ENCODE data around the gene PELI3. TPM values are rescaled to one million over a fixed set of nuclear protein-coding genes. Genes with fewer than 3 reads are reported as not detected.
A peak's percentile ranks its signal among the peaks of the same experiment; 100 is the strongest.

Gene PELI3
- total RNA-seq, 2 experiments from 2014 or later: 5.1 to 5.8 TPM

- Mint-ChIP-seq H3K27me3 (ENCODE audit: low read depth) (no peaks in the 10 kb centered on the region), H3K27ac (no peak overlapping the region), H3K9me3 (ENCODE audit: insufficient read depth) (no peaks in the 10 kb centered on the region), H3K36me3 (ENCODE audit: low read depth) (no peaks in the 10 kb centered on the region), H3K4me1 (ENCODE audit: low read depth) (peaks cover 16% of the 10 kb centered on the region), H3K4me3 (no peak overlapping the region)
- CTCF ChIA-PET: no interaction called here
- DNase-seq (no peak), ATAC-seq (no peak)
- POLR2A ChIA-PET: no interaction called here
Observed at GRCh38 chr11:66475349-66476172, 8.9 kb downstream of the PELI3 start.

GRCh38 chr11:66476173-66476840 lies 9.6 kb downstream of the PELI3 start:
- no peak for ATAC-seq
- DNase-seq: no peak
- CTCF ChIA-PET: no interaction called here
- Mint-ChIP-seq H3K27ac (no peak overlapping the region), H3K9me3 (ENCODE audit: insufficient read depth) (no peaks in the 10 kb centered on the region), H3K27me3 (ENCODE audit: low read depth) (no peaks in the 10 kb centered on the region), H3K4me1 (ENCODE audit: low read depth) (peaks cover 21% of the 10 kb centered on the region), H3K36me3 (ENCODE audit: low read depth) (no peaks in the 10 kb centered on the region), H3K4me3 (no peak overlapping the region)
- POLR2A ChIA-PET: no interaction called here

GRCh38 chr11:66476841-66477251 lies 10.1 kb downstream of the PELI3 start:
- Mint-ChIP-seq H3K27ac (no peak overlapping the region), H3K4me3 (no peak overlapping the region), H3K9me3 (ENCODE audit: insufficient read depth) (no peaks in the 10 kb centered on the region), H3K36me3 (ENCODE audit: low read depth) (no peaks in the 10 kb centered on the region), H3K4me1 (ENCODE audit: low read depth) (peaks cover 23% of the 10 kb centered on the region), H3K27me3 (ENCODE audit: low read depth) (no peaks in the 10 kb centered on the region)
- ATAC-seq (no peak), DNase-seq (no peak)
- ChIA-PET CTCF (no interaction called here), POLR2A (no interaction called here)

GRCh38 chr11:66477263-66478201 lies 10.8 kb downstream of the PELI3 start:
- H3K4me1 Mint-ChIP-seq (ENCODE audit: low read depth): peaks cover 30% of the 10 kb centered on the region
- CTCF ChIA-PET: interaction anchor here (1.5 to 2.7 kb wide), 7 partner anchors 9 to 201 kb away, joined by 3 to 20 read pairs (median 8); partner anchors contain the start of genes MRPL11, PELI3 and RBM4B
- H3K9me3 Mint-ChIP-seq (ENCODE audit: insufficient read depth): no peaks in the 10 kb centered on the region
- POLR2A ChIA-PET: no interaction called here
- H3K27ac Mint-ChIP-seq: no peak overlapping the region
- ATAC-seq (no peak), DNase-seq (no peak)
- no peak overlapping the region for H3K4me3 Mint-ChIP-seq
- no peaks in the 10 kb centered on the region for H3K27me3 Mint-ChIP-seq (ENCODE audit: low read depth)
- H3K36me3 Mint-ChIP-seq (ENCODE audit: low read depth): peaks cover 1% of the 10 kb centered on the region

- CTCF ChIA-PET: interaction anchor here (0.6 to 2.7 kb wide), 15 partner anchors 8 to 369 kb away, joined by 3 to 20 read pairs (median 4); partner anchors contain the start of genes BBS1, MRPL11, PELI3 and RBM14
- Mint-ChIP-seq H3K27ac (peak overlapping the region; percentile 91), H3K4me1 (ENCODE audit: low read depth) (peaks cover 31% of the 10 kb centered on the region), H3K9me3 (ENCODE audit: insufficient read depth) (no peaks in the 10 kb centered on the region), H3K4me3 (peak overlapping the region; percentile 92), H3K36me3 (ENCODE audit: low read depth) (peaks cover 6% of the 10 kb centered on the region), H3K27me3 (ENCODE audit: low read depth) (no peaks in the 10 kb centered on the region)
- DNase-seq (peak; percentile 47), ATAC-seq (no peak)
- POLR2A ChIA-PET: interaction anchor here (1.7 to 2.0 kb wide), 2 partner anchors 9 to 199 kb away, joined by 8 to 22 read pairs; partner anchors contain the start of gene RBM4B
Observed at GRCh38 chr11:66478729-66479393, 12.2 kb downstream of the PELI3 start.

- Mint-ChIP-seq H3K4me1 (ENCODE audit: low read depth) (peaks cover 31% of the 10 kb centered on the region), H3K9me3 (ENCODE audit: insufficient read depth) (no peaks in the 10 kb centered on the region), H3K27me3 (ENCODE audit: low read depth) (no peaks in the 10 kb centered on the region), H3K36me3 (ENCODE audit: low read depth) (peaks cover 6% of the 10 kb centered on the region), H3K27ac (peak overlapping the region; percentile 91), H3K4me3 (peak overlapping the region; percentile 92)
- ChIA-PET POLR2A (interaction anchor here (0.9 to 2.0 kb wide), 10 partner anchors 9 to 363 kb away, joined by 3 to 22 read pairs (median 6); partner anchors contain the start of genes BBS1, MRPL11, PELI3 and RBM4B), CTCF (interaction anchor here (0.6 to 2.7 kb wide), 28 partner anchors 8 to 369 kb away, joined by 3 to 20 read pairs (median 4); partner anchors contain the start of genes BBS1, CCDC87, CCS and MRPL11)
- no peak for DNase-seq
- no peak for ATAC-seq
Observed at GRCh38 chr11:66479394-66480116, 12.8 kb downstream of the PELI3 start.

- peak; percentile 98 for ATAC-seq
- Mint-ChIP-seq H3K9me3 (ENCODE audit: insufficient read depth) (no peaks in the 10 kb centered on the region), H3K36me3 (ENCODE audit: low read depth) (peaks cover 7% of the 10 kb centered on the region), H3K4me3 (peak within 1 kb of the TSS; percentile 92), H3K27ac (peak within 1 kb of the TSS; percentile 91), H3K27me3 (ENCODE audit: low read depth) (no peaks in the 10 kb centered on the region), H3K4me1 (ENCODE audit: low read depth) (peaks cover 31% of the 10 kb centered on the region)
- peak; percentile 98 for DNase-seq
- ChIA-PET CTCF (interaction anchor here (0.6 to 2.7 kb wide), 16 partner anchors 9 to 198 kb away, joined by 3 to 20 read pairs (median 5); partner anchors contain the start of genes CCDC87, CCS, MRPL11 and PELI3), POLR2A (interaction anchor here (0.9 to 2.0 kb wide), 10 partner anchors 10 to 362 kb away, joined by 3 to 22 read pairs (median 6); partner anchors contain the start of genes BBS1, MRPL11, PELI3 and RBM4B)
Observed at GRCh38 chr11:66480117-66480938, 13.6 kb downstream of the PELI3 start, which contains the start of gene DPP3. Gene DPP3, plus strand, starts transcription at chr11:66480434. Its CDS starts 1,767 bp downstream, at chr11:66482201.

- H3K27ac Mint-ChIP-seq: peak overlapping the region; percentile 52
- H3K4me3 Mint-ChIP-seq: no peak overlapping the region
- no peaks in the 10 kb centered on the region for H3K9me3 Mint-ChIP-seq (ENCODE audit: insufficient read depth)
- H3K4me1 Mint-ChIP-seq (ENCODE audit: low read depth): peaks cover 15% of the 10 kb centered on the region
- H3K27me3 Mint-ChIP-seq (ENCODE audit: low read depth): no peaks in the 10 kb centered on the region
- peaks cover 13% of the 10 kb centered on the region for H3K36me3 Mint-ChIP-seq (ENCODE audit: low read depth)
- POLR2A ChIA-PET: no interaction called here
- DNase-seq: no peak
- ATAC-seq: no peak
- CTCF ChIA-PET: interaction anchor here (1.5 kb wide), 1 partner anchor 193 kb away, joined by 13 read pairs; the partner anchor contains the start of gene RBM4B
Observed at GRCh38 chr11:66484806-66485380, 18.2 kb downstream of the PELI3 start.

GRCh38 chr11:66488957-66489356 lies 22.3 kb downstream of the PELI3 start:
- Mint-ChIP-seq H3K27me3 (ENCODE audit: low read depth) (no peaks in the 10 kb centered on the region), H3K4me1 (ENCODE audit: low read depth) (no peaks in the 10 kb centered on the region), H3K27ac (no peak overlapping the region), H3K9me3 (ENCODE audit: insufficient read depth) (no peaks in the 10 kb centered on the region), H3K36me3 (ENCODE audit: low read depth) (peaks cover 14% of the 10 kb centered on the region), H3K4me3 (no peak overlapping the region)
- ChIA-PET POLR2A (no interaction called here), CTCF (interaction anchor here (1.6 kb wide), 1 partner anchor 10 kb away, joined by 4 read pairs; no protein-coding TSS in a partner anchor)
- ATAC-seq (no peak), DNase-seq (no peak)

Measured in activated CD8-positive, alpha-beta T cell treated with anti-CD3 and anti-CD28 coated beads, Interleukin-2, amount 10 ng/mL, durations not matched to agents 7 days and 5 days (primary cell).